ENCODE measurements around the gene C12orf42. TPM values are rescaled to one million over a fixed set of nuclear protein-coding genes. Genes with fewer than 3 reads are reported as not detected.

Gene C12orf42
- total and polyA plus RNA-seq, 4 donors: 0.17 to 0.47 TPM; not detected in 2

- no CpG with 5 or more reads among the region's 1 CpG for WGBS (ENCODE audit: insufficient coverage)
- no peak for DNase-seq (ENCODE audit: low read depth in 4 of 6, low spot score in 6 of 6)
- H3K27ac ChIP-seq (ENCODE audit: low read depth, low read length): no peak overlapping the region
Measured at GRCh38 chr12:103399986-103400385, 95.8 kb downstream of the C12orf42 start.

GRCh38 chr12:103397536-103397935 lies 98.2 kb downstream of the C12orf42 start:
- Histone ChIP-seq H3K27ac (ENCODE audit: low read depth, low read length) (no peak overlapping the region), H3K4me1 (ENCODE audit: control insufficient read depth, insufficient read depth, low read length) (no peaks in the 10 kb centered on the region), H3K4me3 (ENCODE audit: low read depth, low read length) (no peak overlapping the region), H3K27me3 (ENCODE audit: control insufficient read depth, insufficient read depth, low read length) (no peaks in the 10 kb centered on the region), H3K36me3 (ENCODE audit: control insufficient read depth, insufficient read depth, low read length) (no peaks in the 10 kb centered on the region), H3K9me3 (ENCODE audit: control insufficient read depth, insufficient read depth, low read length) (no peaks in the 10 kb centered on the region)
- WGBS (ENCODE audit: insufficient coverage): no CpG with 5 or more reads among the region's 1 CpG
- no peak for DNase-seq (ENCODE audit: low read depth in 4 of 6, low spot score in 6 of 6)

More at GRCh38 chr12:103399986-103400385, 95.8 kb downstream of the C12orf42 start:
- no peaks in the 10 kb centered on the region for H3K4me1 ChIP-seq (ENCODE audit: control insufficient read depth, insufficient read depth, low read length)
- H3K9me3 ChIP-seq (ENCODE audit: control insufficient read depth, insufficient read depth, low read length): no peaks in the 10 kb centered on the region
- no peak overlapping the region for H3K4me3 ChIP-seq (ENCODE audit: low read depth, low read length)
- no peaks in the 10 kb centered on the region for H3K27me3 ChIP-seq (ENCODE audit: control insufficient read depth, insufficient read depth, low read length)
- H3K36me3 ChIP-seq (ENCODE audit: control insufficient read depth, insufficient read depth, low read length): no peaks in the 10 kb centered on the region

GRCh38 chr12:103392722-103393121 lies 103.0 kb downstream of the C12orf42 start:
- Histone ChIP-seq H3K4me3 (ENCODE audit: low read depth, low read length) (no peak overlapping the region), H3K27me3 (ENCODE audit: control insufficient read depth, insufficient read depth, low read length) (no peaks in the 10 kb centered on the region), H3K27ac (ENCODE audit: low read depth, low read length) (no peak overlapping the region), H3K9me3 (ENCODE audit: control insufficient read depth, insufficient read depth, low read length) (no peaks in the 10 kb centered on the region), H3K4me1 (ENCODE audit: control insufficient read depth, insufficient read depth, low read length) (no peaks in the 10 kb centered on the region), H3K36me3 (ENCODE audit: control insufficient read depth, insufficient read depth, low read length) (no peaks in the 10 kb centered on the region)
- no peak for DNase-seq (ENCODE audit: low read depth in 4 of 6, low spot score in 6 of 6)
- WGBS (ENCODE audit: insufficient coverage): 80% methylated on average over 1 of the region's 1 CpG

GRCh38 chr12:103391103-103391502 lies 104.7 kb downstream of the C12orf42 start:
- DNase-seq (ENCODE audit: low read depth in 4 of 6, low spot score in 6 of 6): no peak
- H3K27ac ChIP-seq (ENCODE audit: low read depth, low read length): no peak overlapping the region
- H3K27me3 ChIP-seq (ENCODE audit: control insufficient read depth, insufficient read depth, low read length): no peaks in the 10 kb centered on the region
- H3K9me3 ChIP-seq (ENCODE audit: control insufficient read depth, insufficient read depth, low read length): no peaks in the 10 kb centered on the region
- no peak overlapping the region for H3K4me3 ChIP-seq (ENCODE audit: low read depth, low read length)
- no peaks in the 10 kb centered on the region for H3K36me3 ChIP-seq (ENCODE audit: control insufficient read depth, insufficient read depth, low read length)
- no CpG with 5 or more reads among the region's 4 CpGs for WGBS (ENCODE audit: insufficient coverage)
- no peaks in the 10 kb centered on the region for H3K4me1 ChIP-seq (ENCODE audit: control insufficient read depth, insufficient read depth, low read length)

- no peaks in the 10 kb centered on the region for H3K4me1 ChIP-seq (ENCODE audit: control insufficient read depth, insufficient read depth, low read length)
- H3K36me3 ChIP-seq (ENCODE audit: control insufficient read depth, insufficient read depth, low read length): no peaks in the 10 kb centered on the region
- WGBS (ENCODE audit: insufficient coverage): 94% methylated on average over 4 of the region's 7 CpGs
- no peak overlapping the region for H3K27ac ChIP-seq (ENCODE audit: low read depth, low read length)
- no peaks in the 10 kb centered on the region for H3K9me3 ChIP-seq (ENCODE audit: control insufficient read depth, insufficient read depth, low read length)
- DNase-seq (ENCODE audit: low read depth in 4 of 6, low spot score in 6 of 6): no peak
- no peaks in the 10 kb centered on the region for H3K27me3 ChIP-seq (ENCODE audit: control insufficient read depth, insufficient read depth, low read length)
- no peak overlapping the region for H3K4me3 ChIP-seq (ENCODE audit: low read depth, low read length)
Measured at GRCh38 chr12:103387385-103387784, 108.4 kb downstream of the C12orf42 start.

- Histone ChIP-seq H3K4me1 (ENCODE audit: control insufficient read depth, insufficient read depth, low read length) (no peaks in the 10 kb centered on the region), H3K4me3 (ENCODE audit: low read depth, low read length) (no peak overlapping the region), H3K27ac (ENCODE audit: low read depth, low read length) (no peak overlapping the region), H3K9me3 (ENCODE audit: control insufficient read depth, insufficient read depth, low read length) (no peaks in the 10 kb centered on the region), H3K36me3 (ENCODE audit: control insufficient read depth, insufficient read depth, low read length) (no peaks in the 10 kb centered on the region), H3K27me3 (ENCODE audit: control insufficient read depth, insufficient read depth, low read length) (no peaks in the 10 kb centered on the region)
- DNase-seq (ENCODE audit: low read depth in 4 of 6, low spot score in 6 of 6): no peak
- 94% methylated on average over 2 of the region's 3 CpGs for WGBS (ENCODE audit: insufficient coverage)
Measured at GRCh38 chr12:103386451-103386850, 109.3 kb downstream of the C12orf42 start.

- Histone ChIP-seq H3K4me3 (ENCODE audit: low read depth, low read length) (no peak overlapping the region), H3K27ac (ENCODE audit: low read depth, low read length) (no peak overlapping the region), H3K9me3 (ENCODE audit: control insufficient read depth, insufficient read depth, low read length) (no peaks in the 10 kb centered on the region), H3K4me1 (ENCODE audit: control insufficient read depth, insufficient read depth, low read length) (no peaks in the 10 kb centered on the region), H3K36me3 (ENCODE audit: control insufficient read depth, insufficient read depth, low read length) (no peaks in the 10 kb centered on the region), H3K27me3 (ENCODE audit: control insufficient read depth, insufficient read depth, low read length) (no peaks in the 10 kb centered on the region)
- 100% methylated on average over 1 of the region's 1 CpG for WGBS (ENCODE audit: insufficient coverage)
- DNase-seq (ENCODE audit: low read depth in 4 of 6, low spot score in 6 of 6): no peak
Measured at GRCh38 chr12:103382736-103383346, 112.9 kb downstream of the C12orf42 start.

- no peak overlapping the region for H3K4me3 ChIP-seq (ENCODE audit: low read depth, low read length)
- no peaks in the 10 kb centered on the region for H3K4me1 ChIP-seq (ENCODE audit: control insufficient read depth, insufficient read depth, low read length)
- WGBS (ENCODE audit: insufficient coverage): no CpG with 5 or more reads among the region's 2 CpGs
- no peaks in the 10 kb centered on the region for H3K27me3 ChIP-seq (ENCODE audit: control insufficient read depth, insufficient read depth, low read length)
- DNase-seq (ENCODE audit: low read depth in 4 of 6, low spot score in 6 of 6): no peak
- H3K27ac ChIP-seq (ENCODE audit: low read depth, low read length): no peak overlapping the region
- H3K36me3 ChIP-seq (ENCODE audit: control insufficient read depth, insufficient read depth, low read length): no peaks in the 10 kb centered on the region
- no peaks in the 10 kb centered on the region for H3K9me3 ChIP-seq (ENCODE audit: control insufficient read depth, insufficient read depth, low read length)
Measured at GRCh38 chr12:103382119-103382518, 113.6 kb downstream of the C12orf42 start.

- 93% methylated on average over 2 of the region's 6 CpGs for WGBS (ENCODE audit: insufficient coverage)
- H3K36me3 ChIP-seq (ENCODE audit: control insufficient read depth, insufficient read depth, low read length): no peaks in the 10 kb centered on the region
- H3K27ac ChIP-seq (ENCODE audit: low read depth, low read length): no peak overlapping the region
- H3K4me1 ChIP-seq (ENCODE audit: control insufficient read depth, insufficient read depth, low read length): no peaks in the 10 kb centered on the region
- no peaks in the 10 kb centered on the region for H3K27me3 ChIP-seq (ENCODE audit: control insufficient read depth, insufficient read depth, low read length)
- DNase-seq (ENCODE audit: low read depth in 4 of 6, low spot score in 6 of 6): no peak
- no peak overlapping the region for H3K4me3 ChIP-seq (ENCODE audit: low read depth, low read length)
- H3K9me3 ChIP-seq (ENCODE audit: control insufficient read depth, insufficient read depth, low read length): no peaks in the 10 kb centered on the region
Measured at GRCh38 chr12:103379670-103380069, 116.1 kb downstream of the C12orf42 start.

- Histone ChIP-seq H3K27ac (ENCODE audit: low read depth, low read length) (no peak overlapping the region), H3K4me1 (ENCODE audit: control insufficient read depth, insufficient read depth, low read length) (no peaks in the 10 kb centered on the region), H3K9me3 (ENCODE audit: control insufficient read depth, insufficient read depth, low read length) (no peaks in the 10 kb centered on the region), H3K27me3 (ENCODE audit: control insufficient read depth, insufficient read depth, low read length) (no peaks in the 10 kb centered on the region), H3K4me3 (ENCODE audit: low read depth, low read length) (no peak overlapping the region), H3K36me3 (ENCODE audit: control insufficient read depth, insufficient read depth, low read length) (no peaks in the 10 kb centered on the region)
- WGBS (ENCODE audit: insufficient coverage): no CpG with 5 or more reads among the region's 4 CpGs
- no peak for DNase-seq (ENCODE audit: low read depth in 4 of 6, low spot score in 6 of 6)
Measured at GRCh38 chr12:103373088-103373523, 122.7 kb downstream of the C12orf42 start.
